ENCODE results near the gene STK17B.
A peak's percentile ranks its signal among the peaks of the same experiment; 100 is the strongest.

STK17B gene

DNA sequence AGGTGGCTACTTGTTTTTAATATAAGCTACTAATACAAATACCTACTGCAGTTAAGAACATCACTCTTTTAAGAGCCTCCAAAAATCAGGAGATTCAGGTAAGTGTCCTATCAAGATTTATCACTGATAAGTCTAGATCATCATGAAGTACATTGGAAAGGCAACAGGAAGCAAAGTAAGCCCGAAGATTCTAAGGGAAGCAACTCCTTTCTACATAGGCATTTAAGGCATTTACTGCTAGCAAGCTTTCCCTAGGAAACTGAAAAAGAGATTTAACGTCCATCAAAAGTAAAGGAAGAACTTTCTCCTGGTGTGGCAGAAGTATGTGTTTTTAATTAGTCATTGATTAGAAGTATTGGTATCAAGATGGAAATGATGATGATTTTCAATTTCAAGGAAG lies 3.7 kb downstream of the STK17B start:
- H3K9ac ChIP-seq (ENCODE audit: low read depth, low read length): peak overlapping the region; percentile 94
- peak overlapping the region; percentile 91 for H3K27ac ChIP-seq (ENCODE audit: low read length)
- peak overlapping the region; percentile 80 for H3K4me2 ChIP-seq (ENCODE audit: insufficient read depth, low read length)
- peaks cover 78% of the 10 kb centered on the region for H4K20me1 ChIP-seq (ENCODE audit: insufficient read depth, low read length)
- H3K4me3 ChIP-seq (ENCODE audit: low read depth in 1 of 2, low read length in 2 of 2): peak overlapping the region; percentile 67 to 81
- peaks cover 97% of the 10 kb centered on the region for H3K79me2 ChIP-seq (ENCODE audit: insufficient read depth, low read length)
- H3K4me1 ChIP-seq (ENCODE audit: insufficient read depth, low read length): peaks cover 68% of the 10 kb centered on the region
- H3K36me3 ChIP-seq (ENCODE audit: insufficient read depth, low read length): peaks cover 70% of the 10 kb centered on the region
- H2AFZ ChIP-seq (ENCODE audit: low read depth, low read length): no peak overlapping the region
- H3K27me3 ChIP-seq (ENCODE audit: insufficient read depth, low read length, poor library complexity): no peaks in the 10 kb centered on the region
- DNase-seq (no peak), ATAC-seq (ENCODE audit: insufficient read depth, low read depth) (no peak)
- no peak for TF ChIP-seq EZH2 (IDR thresholded peaks at IDR 0.05; ENCODE audit: borderline replicate concordance, low read depth, low read length, severe bottlenecking)
- TF ChIP-seq, protein P1, sequence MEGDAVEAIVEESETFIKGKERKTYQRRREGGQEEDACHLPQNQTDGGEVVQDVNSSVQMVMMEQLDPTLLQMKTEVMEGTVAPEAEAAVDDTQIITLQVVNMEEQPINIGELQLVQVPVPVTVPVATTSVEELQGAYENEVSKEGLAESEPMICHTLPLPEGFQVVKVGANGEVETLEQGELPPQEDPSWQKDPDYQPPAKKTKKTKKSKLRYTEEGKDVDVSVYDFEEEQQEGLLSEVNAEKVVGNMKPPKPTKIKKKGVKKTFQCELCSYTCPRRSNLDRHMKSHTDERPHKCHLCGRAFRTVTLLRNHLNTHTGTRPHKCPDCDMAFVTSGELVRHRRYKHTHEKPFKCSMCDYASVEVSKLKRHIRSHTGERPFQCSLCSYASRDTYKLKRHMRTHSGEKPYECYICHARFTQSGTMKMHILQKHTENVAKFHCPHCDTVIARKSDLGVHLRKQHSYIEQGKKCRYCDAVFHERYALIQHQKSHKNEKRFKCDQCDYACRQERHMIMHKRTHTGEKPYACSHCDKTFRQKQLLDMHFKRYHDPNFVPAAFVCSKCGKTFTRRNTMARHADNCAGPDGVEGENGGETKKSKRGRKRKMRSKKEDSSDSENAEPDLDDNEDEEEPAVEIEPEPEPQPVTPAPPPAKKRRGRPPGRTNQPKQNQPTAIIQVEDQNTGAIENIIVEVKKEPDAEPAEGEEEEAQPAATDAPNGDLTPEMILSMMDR (IDR thresholded peaks at IDR 0.05; ENCODE audit: borderline replicate concordance, extremely low read depth, low read length, poor library complexity, severe bottlenecking): no peak
- no peaks in the 10 kb centered on the region for H3K9me3 ChIP-seq (ENCODE audit: insufficient read depth, low read length, severe bottlenecking)

DNA sequence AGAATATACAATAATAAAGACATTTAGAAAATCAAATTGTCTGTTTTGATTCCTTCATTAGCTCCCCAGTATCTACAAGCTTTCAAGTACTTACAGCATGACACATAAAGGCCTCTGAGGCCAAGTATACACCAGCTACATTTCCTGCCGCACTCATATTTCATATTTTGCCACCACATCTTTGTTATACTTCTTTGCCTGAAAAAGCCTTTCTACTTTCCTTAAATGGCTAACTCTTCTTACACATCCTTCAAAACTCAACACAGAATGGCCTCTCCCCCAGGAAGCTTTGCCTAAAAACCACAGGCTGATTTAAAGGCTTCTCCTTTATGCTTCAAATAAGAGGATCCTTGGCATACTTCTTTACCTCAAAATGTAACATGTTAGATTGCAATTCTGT lies 4.5 kb downstream of the STK17B start:
- DNase-seq: peak; percentile 55
- peak overlapping the region; percentile 80 for H3K4me2 ChIP-seq (ENCODE audit: insufficient read depth, low read length)
- H3K27me3 ChIP-seq (ENCODE audit: insufficient read depth, low read length, poor library complexity): no peaks in the 10 kb centered on the region
- H3K4me3 ChIP-seq (ENCODE audit: low read depth in 1 of 2, low read length in 2 of 2): peak overlapping the region; percentile 67 to 81; a peak in 3 of 4 replicates
- no peaks in the 10 kb centered on the region for H3K9me3 ChIP-seq (ENCODE audit: insufficient read depth, low read length, severe bottlenecking)
- TF ChIP-seq EZH2 (IDR thresholded peaks at IDR 0.05; ENCODE audit: borderline replicate concordance, low read depth, low read length, severe bottlenecking): no peak
- TF ChIP-seq, protein P1 (IDR thresholded peaks at IDR 0.05; ENCODE audit: borderline replicate concordance, extremely low read depth, low read length, poor library complexity, severe bottlenecking): no peak
- H3K27ac ChIP-seq (ENCODE audit: low read length): peak overlapping the region; percentile 91
- H4K20me1 ChIP-seq (ENCODE audit: insufficient read depth, low read length): peaks cover 85% of the 10 kb centered on the region
- H2AFZ ChIP-seq (ENCODE audit: low read depth, low read length): no peak overlapping the region
- peaks cover 78% of the 10 kb centered on the region for H3K36me3 ChIP-seq (ENCODE audit: insufficient read depth, low read length)
- H3K79me2 ChIP-seq (ENCODE audit: insufficient read depth, low read length): peaks cover 97% of the 10 kb centered on the region
- H3K9ac ChIP-seq (ENCODE audit: low read depth, low read length): peak overlapping the region; percentile 94
- H3K4me1 ChIP-seq (ENCODE audit: insufficient read depth, low read length): peaks cover 68% of the 10 kb centered on the region
- ATAC-seq (ENCODE audit: insufficient read depth, low read depth): peak; percentile 37

DNA sequence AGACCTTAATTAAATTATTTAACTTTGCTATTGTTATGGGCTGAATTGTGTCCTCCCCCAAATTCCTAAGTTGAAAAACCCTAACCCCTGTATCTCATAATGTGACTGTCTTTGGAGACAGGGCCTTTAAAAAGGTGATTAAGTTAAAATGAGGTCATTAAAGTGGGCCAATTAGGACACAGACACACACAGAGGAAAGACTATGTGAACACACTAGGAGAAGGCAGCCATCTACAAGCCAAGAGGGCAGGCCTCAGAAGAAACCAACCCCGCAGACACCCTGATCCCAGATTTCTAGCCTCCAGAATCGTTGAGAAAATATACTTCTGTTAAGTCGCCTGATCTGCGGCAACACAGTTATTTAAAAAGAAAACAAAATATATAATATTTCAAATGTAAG lies 6.4 kb downstream of the STK17B start:
- no peak overlapping the region for H2AFZ ChIP-seq (ENCODE audit: low read depth, low read length)
- H3K4me1 ChIP-seq (ENCODE audit: insufficient read depth, low read length): peaks cover 84% of the 10 kb centered on the region
- H4K20me1 ChIP-seq (ENCODE audit: insufficient read depth, low read length): peaks cover 76% of the 10 kb centered on the region
- H3K36me3 ChIP-seq (ENCODE audit: insufficient read depth, low read length): peaks cover 82% of the 10 kb centered on the region
- no peak for DNase-seq
- H3K27ac ChIP-seq (ENCODE audit: low read length): peak overlapping the region; percentile 56; the same call in 1 of the 2 replicates
- no peaks in the 10 kb centered on the region for H3K9me3 ChIP-seq (ENCODE audit: insufficient read depth, low read length, severe bottlenecking)
- peak overlapping the region in 1 of 2 experiments; percentile 81; a peak in 2 of 4 replicates for H3K4me3 ChIP-seq (ENCODE audit: low read depth in 1 of 2, low read length in 2 of 2)
- TF ChIP-seq EZH2 (IDR thresholded peaks at IDR 0.05; ENCODE audit: borderline replicate concordance, low read depth, low read length, severe bottlenecking): no peak
- TF ChIP-seq, protein P1 (IDR thresholded peaks at IDR 0.05; ENCODE audit: borderline replicate concordance, extremely low read depth, low read length, poor library complexity, severe bottlenecking): no peak
- peak overlapping the region; percentile 26 for H3K9ac ChIP-seq (ENCODE audit: low read depth, low read length)
- peaks cover 100% of the 10 kb centered on the region for H3K79me2 ChIP-seq (ENCODE audit: insufficient read depth, low read length)
- peak overlapping the region; percentile 80 for H3K4me2 ChIP-seq (ENCODE audit: insufficient read depth, low read length)
- H3K27me3 ChIP-seq (ENCODE audit: insufficient read depth, low read length, poor library complexity): no peaks in the 10 kb centered on the region
- ATAC-seq (ENCODE audit: insufficient read depth, low read depth): no peak
